ENCODE data around the gene MILR1. TPM values are rescaled to one million over a fixed set of nuclear protein-coding genes. Genes with fewer than 3 reads are reported as not detected.

MILR1 gene
- total RNA-seq, 6 experiments from 2014 or later: 0.61 to 2.5 (median 1.5) TPM

DNA sequence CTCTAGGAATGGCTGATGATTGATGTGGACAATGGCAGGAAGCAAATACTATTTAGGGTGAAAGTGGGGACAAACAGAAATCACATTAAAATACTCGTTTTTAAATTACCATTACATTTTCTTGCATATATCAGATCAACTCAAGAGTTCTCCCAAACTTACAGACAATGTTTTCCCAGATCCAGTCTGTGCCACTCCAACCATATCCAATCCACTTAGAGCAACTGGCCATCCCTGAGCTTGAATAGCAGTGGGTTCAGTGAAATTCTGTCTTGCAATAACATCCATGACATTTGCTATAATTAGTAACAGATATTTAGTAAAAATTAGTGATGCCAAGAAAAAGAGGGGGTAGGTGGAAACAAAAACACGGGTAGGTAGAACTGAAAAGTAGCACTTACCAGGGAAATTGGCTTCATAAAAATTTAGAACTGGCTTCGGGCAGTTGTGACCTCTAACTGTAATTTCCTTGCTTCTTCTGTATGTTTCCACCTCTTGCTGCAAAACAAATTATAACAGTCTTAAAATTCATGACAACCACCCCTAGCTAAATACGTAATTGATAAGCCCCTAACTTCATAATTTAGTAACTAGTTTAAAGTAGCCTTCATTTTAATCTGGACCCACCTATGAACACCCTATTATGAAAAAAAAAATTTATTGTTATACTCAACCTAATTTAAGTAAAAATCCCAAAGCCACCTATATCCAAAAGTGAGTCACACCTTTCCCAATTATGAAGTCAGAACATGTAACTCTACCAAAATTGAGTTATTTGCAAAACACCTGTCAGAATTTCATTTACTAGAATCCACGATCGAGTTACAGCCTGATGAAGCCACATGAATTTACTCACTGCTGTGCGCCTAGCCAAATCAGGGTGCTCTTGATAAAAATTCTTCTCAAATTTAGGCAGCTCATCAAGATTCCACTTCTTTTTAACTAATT, 55.2 kb downstream of the MILR1 start:
- TF ChIP-seq, protein P1, sequence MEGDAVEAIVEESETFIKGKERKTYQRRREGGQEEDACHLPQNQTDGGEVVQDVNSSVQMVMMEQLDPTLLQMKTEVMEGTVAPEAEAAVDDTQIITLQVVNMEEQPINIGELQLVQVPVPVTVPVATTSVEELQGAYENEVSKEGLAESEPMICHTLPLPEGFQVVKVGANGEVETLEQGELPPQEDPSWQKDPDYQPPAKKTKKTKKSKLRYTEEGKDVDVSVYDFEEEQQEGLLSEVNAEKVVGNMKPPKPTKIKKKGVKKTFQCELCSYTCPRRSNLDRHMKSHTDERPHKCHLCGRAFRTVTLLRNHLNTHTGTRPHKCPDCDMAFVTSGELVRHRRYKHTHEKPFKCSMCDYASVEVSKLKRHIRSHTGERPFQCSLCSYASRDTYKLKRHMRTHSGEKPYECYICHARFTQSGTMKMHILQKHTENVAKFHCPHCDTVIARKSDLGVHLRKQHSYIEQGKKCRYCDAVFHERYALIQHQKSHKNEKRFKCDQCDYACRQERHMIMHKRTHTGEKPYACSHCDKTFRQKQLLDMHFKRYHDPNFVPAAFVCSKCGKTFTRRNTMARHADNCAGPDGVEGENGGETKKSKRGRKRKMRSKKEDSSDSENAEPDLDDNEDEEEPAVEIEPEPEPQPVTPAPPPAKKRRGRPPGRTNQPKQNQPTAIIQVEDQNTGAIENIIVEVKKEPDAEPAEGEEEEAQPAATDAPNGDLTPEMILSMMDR (IDR thresholded peaks at IDR 0.05): no peak
- Mint-ChIP-seq H3K36me3 (ENCODE audit: low read depth) (peaks cover 70% of the 10 kb centered on the region), H3K4me3 (peak overlapping the region; percentile 98), H3K27me3 (ENCODE audit: insufficient read depth) (peaks cover 31% of the 10 kb centered on the region), H3K27ac (peak overlapping the region; percentile 100), H3K4me1 (ENCODE audit: low read depth) (peaks cover 70% of the 10 kb centered on the region), H3K9me3 (peaks cover 9% of the 10 kb centered on the region; the same call in 1 of the 2 replicates)
- no peak for DNase-seq

DNA sequence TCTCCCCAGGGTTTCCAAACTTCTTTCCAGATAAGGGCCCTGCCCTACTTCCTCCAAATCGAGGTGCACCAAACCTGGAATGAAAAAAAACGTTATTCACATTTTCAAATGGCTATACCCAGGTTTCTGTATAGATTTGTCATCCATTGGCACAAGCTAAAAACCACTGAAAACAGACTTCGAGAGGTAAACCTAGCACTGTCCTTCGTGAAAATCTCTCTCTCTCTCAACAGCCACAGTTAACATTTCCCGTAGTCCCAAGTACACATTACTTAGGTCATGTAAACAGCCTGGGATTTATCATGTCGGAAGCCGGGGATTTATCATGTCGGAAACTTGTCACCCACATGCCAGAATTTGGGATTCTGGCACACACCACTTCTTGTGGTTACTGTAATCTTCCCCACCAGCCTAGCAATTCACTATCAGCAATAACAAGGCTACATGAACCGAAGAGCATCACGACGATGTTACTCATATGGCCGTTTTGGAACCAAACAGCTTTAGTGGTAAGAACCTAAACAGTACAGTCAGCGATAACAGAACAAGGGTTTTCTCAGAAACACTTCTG, 55.9 kb downstream of the MILR1 start:
- no peak for DNase-seq
- Mint-ChIP-seq H3K4me1 (ENCODE audit: low read depth) (peaks cover 63% of the 10 kb centered on the region), H3K27me3 (ENCODE audit: insufficient read depth) (peaks cover 31% of the 10 kb centered on the region), H3K9me3 (peaks cover 9% of the 10 kb centered on the region; the same call in 1 of the 2 replicates), H3K27ac (peak overlapping the region; percentile 100), H3K36me3 (ENCODE audit: low read depth) (peaks cover 67% of the 10 kb centered on the region), H3K4me3 (peak overlapping the region; percentile 98)
- TF ChIP-seq, protein P1 (IDR thresholded peaks at IDR 0.05): no peak

DNA sequence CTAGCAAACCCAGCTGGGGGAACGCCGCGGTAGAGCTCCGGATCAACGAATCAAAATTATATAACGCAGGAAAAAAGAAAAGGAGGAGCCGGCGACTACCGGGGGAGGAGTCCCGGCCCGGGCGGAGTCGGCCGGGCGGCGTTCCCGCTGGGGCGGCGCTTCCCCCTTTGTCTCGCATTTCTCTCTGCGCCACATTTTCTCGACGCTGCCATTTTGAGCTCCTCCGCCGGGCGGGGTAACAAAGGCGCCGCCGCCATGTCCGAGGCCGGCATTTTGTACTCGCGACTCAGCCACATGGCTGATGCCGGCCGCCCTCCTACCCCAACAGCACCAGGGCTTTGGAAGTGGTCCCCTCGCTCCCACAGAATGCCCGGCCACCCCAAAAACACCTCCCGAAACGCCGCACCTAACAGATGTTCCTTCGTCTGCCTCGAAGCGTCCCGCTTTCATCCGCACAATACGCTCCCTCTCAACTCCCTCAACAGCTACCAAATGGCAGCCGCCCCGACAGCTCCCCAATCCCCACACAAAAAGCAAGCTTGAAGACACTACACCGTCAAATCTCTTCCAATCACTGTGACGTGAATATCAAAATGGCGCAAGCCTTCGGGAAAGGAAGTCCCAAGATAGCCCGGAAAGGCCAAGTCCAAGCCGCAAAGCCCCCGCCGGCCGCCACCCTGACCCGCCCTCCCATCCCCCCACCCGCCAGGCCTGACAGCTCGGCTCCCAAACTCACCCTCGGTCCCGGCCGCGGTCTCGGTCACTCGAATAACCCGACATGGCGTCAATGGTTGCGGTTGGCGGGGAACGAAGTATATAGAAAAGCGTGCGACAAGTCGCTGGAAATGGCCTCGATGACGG, 56.7 kb downstream of the MILR1 start:
- Mint-ChIP-seq H3K9me3 (peaks cover 9% of the 10 kb centered on the region; the same call in 1 of the 2 replicates), H3K36me3 (ENCODE audit: low read depth) (peaks cover 65% of the 10 kb centered on the region), H3K27ac (peak overlapping the region; percentile 100), H3K27me3 (ENCODE audit: insufficient read depth) (peaks cover 26% of the 10 kb centered on the region), H3K4me3 (peak overlapping the region; percentile 98), H3K4me1 (ENCODE audit: low read depth) (peaks cover 56% of the 10 kb centered on the region)
- TF ChIP-seq, protein P1 (IDR thresholded peaks at IDR 0.05): peak; percentile 3; the same call in 1 of the 2 replicates
- DNase-seq: peak; percentile 79

DNA sequence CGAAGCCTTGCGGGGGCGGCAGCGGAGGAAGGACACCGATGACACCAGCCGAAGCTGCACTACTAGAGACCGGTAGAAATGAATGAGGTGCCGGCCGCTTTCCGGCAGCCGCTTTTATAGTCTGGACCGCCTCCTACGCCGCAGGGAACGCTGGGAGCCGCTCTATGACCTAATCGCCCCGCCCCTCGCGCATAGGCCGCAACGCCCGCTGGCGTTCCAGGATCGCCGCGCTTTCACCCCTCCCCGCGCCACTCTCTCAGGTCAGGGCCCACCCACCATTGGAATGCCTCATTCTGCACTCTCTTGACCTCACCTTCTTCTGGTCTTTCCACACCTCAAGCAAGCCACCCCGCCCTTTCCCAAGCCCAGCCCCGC, 57.3 kb downstream of the MILR1 start, which contains the start of gene DDX5:
TSS of gene DDX5 (minus strand) at position 89 of the 375 bp plus-strand sequence. CDS start 170 bp downstream, outside the sequence.
- peaks cover 26% of the 10 kb centered on the region for H3K27me3 Mint-ChIP-seq (ENCODE audit: insufficient read depth)
- peaks cover 9% of the 10 kb centered on the region; the same call in 1 of the 2 replicates for H3K9me3 Mint-ChIP-seq
- DNase-seq: peak; percentile 95
- H3K36me3 Mint-ChIP-seq (ENCODE audit: low read depth): peaks cover 65% of the 10 kb centered on the region
- H3K4me1 Mint-ChIP-seq (ENCODE audit: low read depth): peaks cover 50% of the 10 kb centered on the region
- TF ChIP-seq, protein P1 (IDR thresholded peaks at IDR 0.05): no peak
- H3K27ac Mint-ChIP-seq: peak within 1 kb of the TSS; percentile 100
- peak within 1 kb of the TSS; percentile 98 for H3K4me3 Mint-ChIP-seq

Data from HFFc6 (cell line).